HepG2 (cell line): ENCODE data around the gene SLC6A4. TPM values are rescaled to one million over a fixed set of nuclear protein-coding genes. Genes with fewer than 3 reads are reported as not detected.

Experiments
- ATAC-seq: fragments of 200-7000 bp; cut with Tn5 transposase; 3 replicates; pipeline ENCODE4 v1.9.1; 2020; ENCODE audit warnings: mild to moderate bottlenecking, moderate library complexity
- BruUV-seq: library from RNA; stranded (reverse); fragments of 400-500 nt; replicated peaks from 2 replicates; lab custom pipeline; 2021; lab: Mats Ljungman, UMichigan
- CTCF ChIA-PET: fragments of 300-600 bp; formaldehyde crosslinking; extraction: SDS; loops from one replicate; lab custom pipeline; 2021; ENCODE audit warnings: low total read pairs, inconsistent platforms, low intra/inter-chr PET ratio; lab: Yijun Ruan, JAX
- POLR2A ChIA-PET: fragments of 350-600 bp; sonication (Branson Sonifier 250); formaldehyde crosslinking; loops from one replicate; lab custom pipeline; 2020; ENCODE audit warnings: antibody characterized with exemption, inconsistent platforms; lab: Yijun Ruan, JAX
- DNase-seq: peaks from one replicate; pipeline ENCODE4 v3.0.0-alpha.2; 2015; ENCODE audit warnings: low spot score
- FAIRE-seq: peaks from 3 replicates; lab custom pipeline; 2011; peaks lifted over from hg19 to GRCh38; lab: Jason Lieb, UNC
- H2AFZ ChIP-seq: one replicate; pipeline ENCODE4 v1.6.1; 2011; ENCODE audit warnings: low read length, inconsistent platforms
- H3K27ac ChIP-seq: fragments of 300-600 bp; 3 replicates; pipeline ENCODE4 v1.8.0; 2011; ENCODE audit warnings: mixed run types, mild to moderate bottlenecking, mixed read lengths, low read length, inconsistent platforms; ENCODE audit not compliant: insufficient read depth; ENCODE audit errors: extremely low read length
- H3K27me3 ChIP-seq, 2 experiments: fragments of 200-600 bp in 1 of 2; 2 replicates in 1 of 2; 3 replicates in 1 of 2; pipeline versions ENCODE4 v1.6.0 to v1.8.0; 2011; ENCODE audit warnings: low read length in 2 of 2, mild to moderate bottlenecking in 2 of 2, moderate library complexity in 2 of 2, inconsistent platforms in 1 of 2; ENCODE audit not compliant: insufficient read depth in 2 of 2, control insufficient read depth in 1 of 2
- H3K36me3 ChIP-seq, 2 experiments: fragments of 200-600 bp in 1 of 2; replicated peaks in 1 of 2; 2 replicates in 1 of 2; 3 replicates in 1 of 2; pipeline versions ENCODE4 v1.5.1 to v1.8.0; 2011; ENCODE audit warnings: low read length in 2 of 2, inconsistent platforms in 1 of 2; ENCODE audit not compliant: insufficient read depth in 2 of 2, control insufficient read depth in 1 of 2
- H3K4me1 ChIP-seq: 2 replicates; pipeline ENCODE4 v1.5.1; 2012; ENCODE audit warnings: low read length, inconsistent platforms; ENCODE audit not compliant: insufficient read depth
- H3K4me2 ChIP-seq: 2 replicates; pipeline ENCODE4 v1.6.0; 2011; ENCODE audit warnings: low read depth, low read length, inconsistent platforms
- H3K4me3 ChIP-seq, 3 experiments: fragments of 200-600 bp in 1 of 3; sonication (generic), shearing (Covaris generic) in 1 of 3; replicated peaks in 1 of 3; 2 replicates each; pipeline ENCODE4 v1.5.1; 2011 to 2016; ENCODE audit warnings: low read length in 3 of 3, inconsistent platforms in 2 of 3, low read depth in 2 of 3, mild to moderate bottlenecking in 2 of 3, control low read depth in 1 of 3, mixed read lengths in 1 of 3; ENCODE audit not compliant: insufficient read depth in 1 of 3
- H3K79me2 ChIP-seq: one replicate; pipeline ENCODE4 v1.6.1; 2011; ENCODE audit warnings: low read length, inconsistent platforms; ENCODE audit not compliant: insufficient read depth
- H3K9ac ChIP-seq: 2 replicates; pipeline ENCODE4 v1.6.0; 2011; ENCODE audit warnings: mild to moderate bottlenecking, low read depth, low read length, inconsistent platforms; ENCODE audit not compliant: insufficient read depth
- H3K9me3 ChIP-seq: 2 replicates; pipeline ENCODE4 v1.5.1; 2012; ENCODE audit warnings: mild to moderate bottlenecking, low read length
- H4K20me1 ChIP-seq: 2 replicates; pipeline ENCODE4 v1.6.0; 2011; ENCODE audit warnings: inconsistent platforms, mild to moderate bottlenecking, low read length, moderate library complexity; ENCODE audit not compliant: insufficient read depth
- AGO1 ChIP-seq: fragments of 200-400 bp; formaldehyde crosslinking; IDR thresholded peaks from 2 replicates; pipeline ENCODE4 v1.6.1; 2017; ENCODE audit warnings: mild to moderate bottlenecking, low read depth, low read length, moderate library complexity; ENCODE audit not compliant: poor library complexity, severe bottlenecking
- EHMT2 ChIP-seq: fragments of 200-600 bp; sonication (generic); IDR thresholded peaks from 2 replicates; pipeline ENCODE4 v1.7.0; 2017; ENCODE audit warnings: antibody characterized with exemption, low read depth, low read length, borderline replicate concordance
- ELK4 ChIP-seq: sonication (generic); formaldehyde crosslinking; IDR thresholded peaks from 2 replicates; pipeline ENCODE4 v1.9.0; 2021; ENCODE audit warnings: missing genetic modification reagents, borderline replicate concordance
- ISL2 ChIP-seq: sonication (generic); formaldehyde crosslinking; IDR thresholded peaks from 2 replicates; pipeline ENCODE4 v1.5.0; 2020; ENCODE audit warnings: missing genetic modification reagents
- KAT2B ChIP-seq: fragments of 150-350 bp; IDR thresholded peaks from 2 replicates; pipeline ENCODE4 v1.6.1; 2014; ENCODE audit warnings: low read depth, low read length, borderline replicate concordance
- MAX ChIP-seq: IDR thresholded peaks from 2 replicates; pipeline ENCODE4 v1.6.1; 2012; ENCODE audit warnings: inconsistent platforms
- MTA1 ChIP-seq: sonication (generic); formaldehyde crosslinking; IDR thresholded peaks from 2 replicates; pipeline ENCODE4 v1.4.0; 2020; ENCODE audit warnings: missing genetic modification reagents, mild to moderate bottlenecking, borderline replicate concordance
- MXI1 ChIP-seq: IDR thresholded peaks from 3 replicates; pipeline ENCODE4 v1.6.1; 2012; ENCODE audit warnings: low read depth, low read length, inconsistent platforms, borderline replicate concordance
- SRY ChIP-seq: sonication (generic); formaldehyde crosslinking; IDR thresholded peaks from 2 replicates; pipeline ENCODE4 v1.8.0; 2022; ENCODE audit warnings: mild to moderate bottlenecking, missing genetic modification reagents
- TERF1 ChIP-seq: sonication (generic); formaldehyde crosslinking; IDR thresholded peaks from 2 replicates; pipeline ENCODE4 v1.8.0; 2022; ENCODE audit warnings: mild to moderate bottlenecking, missing genetic modification reagents, moderate library complexity
- XRCC5 ChIP-seq: fragments of 200-400 bp; formaldehyde crosslinking; optimal IDR thresholded peaks from 2 replicates; pipeline ENCODE3; 2017; ENCODE audit warnings: mild to moderate bottlenecking, low read length
- ZBTB43 ChIP-seq: sonication (generic); formaldehyde crosslinking; conservative IDR thresholded peaks from 2 replicates; pipeline ENCODE4 v1.4.0; 2020; ENCODE audit warnings: missing genetic modification reagents
- ZNF256 ChIP-seq: sonication (generic); formaldehyde crosslinking; conservative IDR thresholded peaks from 2 replicates; pipeline ENCODE4 v1.4.0; 2020; ENCODE audit warnings: missing genetic modification reagents
- ZNF354B ChIP-seq: sonication (generic); formaldehyde crosslinking; IDR thresholded peaks from 2 replicates; pipeline ENCODE4 v1.8.0; 2022; ENCODE audit warnings: mild to moderate bottlenecking, missing genetic modification reagents
- WGBS: methylation state at CpG from one replicate; pipeline ENCODE4 v1.1.6; 2017; ENCODE audit warnings: low lambda C conversion rate; 5-methylcytosine and 5-hydroxymethylcytosine counted together
- in situ Hi-C: cut with HindIII; loops from 2 replicates; pipeline ENCODE4 v1.10.0; 2017; ENCODE audit warnings: low pct_unique_long_range_greater_than_20kb; ENCODE audit not compliant: extremely low pct_ligation_motif_present
- intact Hi-C: fragments of 100-400 bp; cut with micrococcal nuclease; formaldehyde crosslinking; loops from one replicate; pipeline ENCODE4 v1.10.0; 2022; ENCODE audit not compliant: unreplicated experiment
- polyA plus RNA-seq, 8 experiments: library from polyadenylated mRNA; depleted of rRNA in 3 of 8; stranded (reverse) in 7 of 8; unstranded in 1 of 8; fragments of >200 nt; fragmentation: Illumina TruSeq in 4 of 8; extraction: Trizol in 4 of 8; gene quantifications; 2 replicates each; pipeline versions ENCODE4 v1.2.1 to v1.2.3, GENCODE V29; 2011 to 2016; ENCODE audit warnings: low read depth in 4 of 8, missing spikeins in 1 of 8, mixed read lengths in 1 of 8; ENCODE audit not compliant: insufficient read depth in 1 of 8
- total RNA-seq, 5 experiments: library from RNA; depleted of rRNA; stranded (reverse); fragments of >200 nt; fragmentation: Illumina TruSeq; extraction: Trizol; gene quantifications; 2 replicates each; pipeline ENCODE4 v1.2.3, GENCODE V29; 2016; ENCODE audit warnings: low read depth in 1 of 5

The SLC6A4 gene
- total and polyA plus RNA-seq, 2 of the 13 experiments (the other 11 are each of a cell fraction or from before 2014, with no cell fraction given): 7.6 to 20.3 TPM

DNA sequence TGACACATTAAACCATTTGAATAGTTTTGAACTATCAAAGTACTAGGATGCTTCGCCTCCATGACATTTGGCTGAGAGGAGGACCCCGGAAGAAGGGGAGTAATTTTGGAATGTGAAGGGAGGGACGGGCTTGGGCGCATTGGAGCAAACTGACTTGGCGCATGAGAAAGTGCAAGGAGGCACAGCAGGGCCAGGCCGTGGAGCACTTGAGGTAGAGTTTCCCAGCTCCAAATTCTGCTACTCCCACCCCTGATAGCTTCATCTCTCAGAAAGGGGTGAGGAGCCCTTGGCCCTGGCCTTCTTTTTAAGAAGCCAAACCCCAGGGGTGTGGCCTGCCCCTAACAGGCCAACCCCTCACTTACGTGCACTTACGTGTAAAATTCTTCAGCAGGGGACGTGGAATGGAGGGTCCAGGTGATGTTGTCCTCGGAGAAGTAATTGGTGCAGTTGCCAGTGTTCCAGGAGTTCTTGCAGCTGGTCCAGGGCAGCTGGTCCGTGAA is 17.7 kb downstream of the SLC6A4 start (continued):
- TF ChIP-seq ELK4 (no peak), ZNF354B (CRISPR knock-in tag) (no peak), MTA1 (no peak)

- Histone ChIP-seq H3K4me3 (no peak overlapping the region), H3K79me2 (no peaks in the 10 kb centered on the region), H3K36me3 (peaks cover 0 to 2% of the 10 kb centered on the region in 2 experiments; a peak in 1 of 5 replicates), H3K27ac (no peak overlapping the region), H3K9ac (no peak overlapping the region), H3K4me2 (no peak overlapping the region), H4K20me1 (no peaks in the 10 kb centered on the region), H3K9me3 (no peaks in the 10 kb centered on the region), H2AFZ (no peak overlapping the region), H3K4me1 (peaks cover 34% of the 10 kb centered on the region), H3K27me3 (no peaks in the 10 kb centered on the region)
- intact Hi-C loops (no loop called here), in situ Hi-C loops (no loop called here)
- WGBS: 100% methylated on average over 6 of the region's 6 CpGs
- BruUV-seq: no TSS peak
- TF ChIP-seq KAT2B: no peak
- TF ChIP-seq ZBTB43 (CRISPR knock-in tag): no peak
- TF ChIP-seq ZNF256: no peak
- TF ChIP-seq ISL2 (CRISPR knock-in tag): no peak
- no peak for TF ChIP-seq XRCC5
- no peak for TF ChIP-seq EHMT2
- no peak for TF ChIP-seq MXI1
- TF ChIP-seq MAX: no peak
- no peak for TF ChIP-seq TERF1 (CRISPR knock-in tag)
- TF ChIP-seq AGO1: no peak
- TF ChIP-seq SRY (CRISPR knock-in tag): no peak
- ChIA-PET CTCF (no interaction called here), POLR2A (no interaction called here)
- ATAC-seq (no peak), DNase-seq (no peak), FAIRE-seq (no peak)
Measured at GRCh38 chr17:30217054-30217453, 18.4 kb downstream of the SLC6A4 start.
